GM21381 (cell line): Measurements from ENCODE around the gene KREMEN1.

ENCODE experiments used
- ATAC-seq: cut with Tn5 transposase; IDR thresholded peaks from one replicate; pipeline ENCODE4 v1.9.1; 2021; ENCODE audit warnings: mild to moderate bottlenecking, moderate library complexity; ENCODE audit not compliant: unreplicated experiment

The KREMEN1 gene

GRCh38 chr22:29126670-29127395 is 54.0 kb downstream of the KREMEN1 start:
- ATAC-seq = no peak

GRCh38 chr22:29128891-29129807 is 56.3 kb downstream of the KREMEN1 start:
- ATAC-seq = no peak

GRCh38 chr22:29129808-29130140 is 56.9 kb downstream of the KREMEN1 start:
- ATAC-seq = no peak

- no peak for ATAC-seq
These were observed 57.6 kb downstream of the KREMEN1 start for GRCh38 chr22:29130476-29130875.

- no peak for ATAC-seq
These were observed 60.8 kb downstream of the KREMEN1 start for GRCh38 chr22:29133603-29134133.

- ATAC-seq = no peak
These were observed 61.6 kb downstream of the KREMEN1 start for GRCh38 chr22:29134448-29134847.

GRCh38 chr22:29136782-29137700 is 64.2 kb downstream of the KREMEN1 start:
- no peak for ATAC-seq

- ATAC-seq = no peak
These were observed 65.9 kb downstream of the KREMEN1 start for GRCh38 chr22:29138556-29139305.

GRCh38 chr22:29139965-29140782 is 67.3 kb downstream of the KREMEN1 start:
- ATAC-seq = no peak

GRCh38 chr22:29141078-29141688 is 68.3 kb downstream of the KREMEN1 start:
- ATAC-seq = no peak

GRCh38 chr22:29142116-29142515 is 69.3 kb downstream of the KREMEN1 start:
- no peak for ATAC-seq

- no peak for ATAC-seq
These were observed 71.3 kb downstream of the KREMEN1 start for GRCh38 chr22:29143941-29144785.

GRCh38 chr22:29144786-29145160 is 71.9 kb downstream of the KREMEN1 start:
- ATAC-seq = no peak

- ATAC-seq = no peak
These were observed 72.7 kb downstream of the KREMEN1 start for GRCh38 chr22:29145321-29146072.

GRCh38 chr22:29146091-29146560 is 73.3 kb downstream of the KREMEN1 start:
- no peak for ATAC-seq

- no peak for ATAC-seq
These were observed 73.9 kb downstream of the KREMEN1 start for GRCh38 chr22:29146771-29147170.

- no peak for ATAC-seq
These were observed 74.6 kb downstream of the KREMEN1 start for GRCh38 chr22:29147331-29147899.
